Measurements from ENCODE around the gene EBLN2.

Gene EBLN2

GRCh38 chr3:73061416-73061815, at the start of gene EBLN2:
Gene EBLN2, plus strand, starts transcription at chr3:73061659. Its CDS starts 423 bp downstream, at chr3:73062082.
- FAIRE-seq = no peak

GRCh38 chr3:73018298-73018697, 43.2 kb upstream of the EBLN2 start:
- no peak for FAIRE-seq

- FAIRE-seq = no peak
These were observed 42.5 kb upstream of the EBLN2 start for GRCh38 chr3:73018790-73019441.

GRCh38 chr3:73021301-73021835, 40.1 kb upstream of the EBLN2 start:
- no peak for FAIRE-seq

GRCh38 chr3:73024836-73025235, 36.6 kb upstream of the EBLN2 start:
- FAIRE-seq = no peak

GRCh38 chr3:73026111-73026759, 35.2 kb upstream of the EBLN2 start:
- no peak for FAIRE-seq

GRCh38 chr3:73026760-73027113, 34.7 kb upstream of the EBLN2 start:
- no peak for FAIRE-seq

- no peak for FAIRE-seq
These were observed 32.7 kb upstream of the EBLN2 start for GRCh38 chr3:73028803-73029202.

GRCh38 chr3:73029321-73029796, 32.1 kb upstream of the EBLN2 start:
- no peak for FAIRE-seq

GRCh38 chr3:73030073-73030597, 31.3 kb upstream of the EBLN2 start:
- no peak for FAIRE-seq

- no peak for FAIRE-seq
These were observed 29.8 kb upstream of the EBLN2 start for GRCh38 chr3:73031573-73032103.

GRCh38 chr3:73036694-73037591, 24.5 kb upstream of the EBLN2 start:
- FAIRE-seq = no peak

GRCh38 chr3:73041537-73041936, 19.9 kb upstream of the EBLN2 start:
- FAIRE-seq = no peak

GRCh38 chr3:73043414-73043813, 18.0 kb upstream of the EBLN2 start:
- FAIRE-seq = no peak

- no peak for FAIRE-seq
These were observed 16.1 kb upstream of the EBLN2 start for GRCh38 chr3:73045391-73045790.

GRCh38 chr3:73046195-73046594, 15.3 kb upstream of the EBLN2 start:
- FAIRE-seq = no peak

- no peak for FAIRE-seq
These were observed 12.1 kb upstream of the EBLN2 start for GRCh38 chr3:73049319-73049718.

- FAIRE-seq = no peak
These were observed 8.6 kb upstream of the EBLN2 start for GRCh38 chr3:73052857-73053256.

GRCh38 chr3:73055583-73055982, 5.9 kb upstream of the EBLN2 start:
- FAIRE-seq = no peak

GRCh38 chr3:73056014-73056844, 5.2 kb upstream of the EBLN2 start:
- peak; percentile 90 for FAIRE-seq

GRCh38 chr3:73056845-73057150, 4.7 kb upstream of the EBLN2 start:
- no peak for FAIRE-seq

- FAIRE-seq = no peak
These were observed 1.1 kb upstream of the EBLN2 start for GRCh38 chr3:73060302-73060723.
